Neural crest cell (in vitro differentiated cells): ENCODE measurements around the gene C2orf42. TPM values are rescaled to one million over a fixed set of nuclear protein-coding genes. Genes with fewer than 3 reads are reported as not detected.
"Not testable (repeated sequence)": the region's sequence is repeated elsewhere in the genome, so short reads cannot be mapped to it uniquely, and the experiment has no call there.

Experiments
- DNase-seq: peaks from one replicate; pipeline ENCODE4 v3.0.0; 2021; ENCODE audit warnings: low read depth, mixed read lengths, low spot score
- H3K27ac Mint-ChIP-seq: one replicate; pipeline ENCODE4 v1.8.0; 2021; ENCODE audit warnings: mild to moderate bottlenecking, mixed read lengths; ENCODE audit not compliant: unreplicated experiment
- H3K27me3 Mint-ChIP-seq: 2 replicates; pipeline ENCODE4 v1.8.0; 2021; ENCODE audit warnings: low read depth, mild to moderate bottlenecking, mixed read lengths
- H3K36me3 Mint-ChIP-seq: 2 replicates; pipeline ENCODE4 v1.8.0; 2021; ENCODE audit warnings: low read depth, mild to moderate bottlenecking, mixed read lengths
- H3K4me1 Mint-ChIP-seq: 2 replicates; pipeline ENCODE4 v1.8.0; 2021; ENCODE audit warnings: mixed read lengths
- H3K4me3 Mint-ChIP-seq: one replicate; pipeline ENCODE4 v1.8.0; 2021; ENCODE audit warnings: mild to moderate bottlenecking, mixed read lengths
- H3K9me3 Mint-ChIP-seq: 2 replicates; pipeline ENCODE4 v1.8.0; 2021; ENCODE audit warnings: mixed read lengths
- CTCF ChIP-seq: fragments of 200-600 bp; sonication (generic); conservative IDR thresholded peaks from 2 replicates; pipeline ENCODE4 v1.5.0; 2021; ENCODE audit warnings: antibody characterized with exemption, mild to moderate bottlenecking
- total RNA-seq: library from RNA; stranded (reverse); gene quantifications from 2 replicates; pipeline ENCODE4 v1.2.1, GENCODE V29; 2021

The C2orf42 gene
- total RNA-seq, 1 donor from 2014 or later = 19.5 TPM

GRCh38 chr2:70132244-70133126 lies 58.3 kb downstream of the C2orf42 start:
- Mint-ChIP-seq H3K27ac (peak overlapping the region; percentile 83), H3K4me1 (peaks cover 25% of the 10 kb centered on the region), H3K36me3 (no peaks in the 10 kb centered on the region), H3K9me3 (no peaks in the 10 kb centered on the region), H3K27me3 (no peaks in the 10 kb centered on the region), H3K4me3 (no peak overlapping the region)
- TF ChIP-seq CTCF = no peak
- no peak for DNase-seq

- not testable (repeated sequence) for DNase-seq, H3K4me3 Mint-ChIP-seq, H3K27ac Mint-ChIP-seq, H3K9me3 Mint-ChIP-seq, H3K36me3 Mint-ChIP-seq, H3K27me3 Mint-ChIP-seq
- H3K4me1 Mint-ChIP-seq = peaks cover 24% of the 10 kb centered on the region
Measured at GRCh38 chr2:70131344-70132143, 59.3 kb downstream of the C2orf42 start.

DNA sequence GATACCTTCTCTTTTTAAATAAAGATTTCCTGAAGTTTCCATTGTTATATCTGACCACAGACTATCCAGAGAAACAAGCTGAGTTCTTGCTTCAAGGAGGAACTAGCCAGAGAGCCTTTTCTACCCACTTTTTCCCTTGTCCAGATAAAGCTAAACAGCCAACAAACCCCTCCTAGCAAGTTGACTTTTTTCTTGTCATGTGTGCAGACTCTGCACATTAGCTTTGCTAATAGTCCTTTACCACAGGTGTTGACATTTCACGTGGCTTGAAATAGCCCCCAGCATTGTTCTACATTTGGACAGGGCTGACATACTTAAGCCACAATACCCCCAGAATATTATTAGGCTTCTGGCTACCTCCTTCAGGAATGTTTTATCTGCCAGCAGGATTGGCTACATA lies 62.8 kb downstream of the C2orf42 start:
- no peak for DNase-seq
- no peaks in the 10 kb centered on the region for H3K36me3 Mint-ChIP-seq
- peaks cover 2% of the 10 kb centered on the region for H3K27me3 Mint-ChIP-seq
- no peaks in the 10 kb centered on the region for H3K9me3 Mint-ChIP-seq
- H3K4me3 Mint-ChIP-seq = peak overlapping the region; percentile 31
- H3K4me1 Mint-ChIP-seq = peaks cover 46% of the 10 kb centered on the region
- TF ChIP-seq CTCF = no peak
- no peak overlapping the region for H3K27ac Mint-ChIP-seq

DNA sequence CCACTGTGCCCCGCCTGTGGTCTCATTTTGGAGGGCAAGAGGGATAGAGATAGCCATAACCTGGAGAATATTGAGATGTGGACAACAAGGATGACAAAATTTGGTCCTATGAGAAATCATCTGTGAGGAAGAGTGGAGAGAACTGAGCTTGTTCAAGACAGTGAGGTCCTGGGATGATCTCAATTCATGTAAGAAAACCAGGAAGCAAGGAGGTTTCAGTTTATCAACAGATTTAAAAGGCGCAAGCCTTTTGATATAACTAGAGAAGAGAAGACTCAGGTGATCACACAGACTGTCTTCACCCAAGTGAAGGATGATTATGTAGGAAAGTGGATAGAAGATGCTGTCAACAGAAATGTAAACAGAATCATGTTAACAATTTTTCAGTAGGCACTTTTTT lies 64.4 kb downstream of the C2orf42 start:
- no peaks in the 10 kb centered on the region for H3K9me3 Mint-ChIP-seq
- no peak overlapping the region for H3K27ac Mint-ChIP-seq
- peaks cover 2% of the 10 kb centered on the region for H3K27me3 Mint-ChIP-seq
- no peak for TF ChIP-seq CTCF
- DNase-seq = no peak
- peak overlapping the region; percentile 93 for H3K4me3 Mint-ChIP-seq
- peaks cover 41% of the 10 kb centered on the region for H3K4me1 Mint-ChIP-seq
- H3K36me3 Mint-ChIP-seq = no peaks in the 10 kb centered on the region

DNA sequence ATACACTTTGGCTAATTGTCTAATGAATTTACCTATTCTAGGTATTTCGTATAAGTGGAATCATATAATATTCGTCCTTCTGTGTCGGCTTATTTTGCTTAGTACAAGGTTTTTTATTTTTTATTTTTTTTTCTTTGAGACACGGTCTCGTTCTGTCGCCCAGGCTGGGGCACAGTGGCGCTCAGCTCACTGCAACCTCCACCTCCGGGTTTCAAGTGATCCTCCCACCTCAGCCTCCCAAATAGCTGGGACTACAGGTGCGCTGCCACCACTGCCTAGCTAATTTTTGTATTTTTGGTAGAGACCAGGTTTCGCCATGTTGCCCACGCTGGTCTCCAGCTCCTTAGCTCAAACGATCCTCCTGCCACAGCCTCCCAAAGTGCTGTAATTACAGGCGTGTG lies 65.3 kb downstream of the C2orf42 start:
- no peak for DNase-seq

More for the DNA sequence above, 65.3 kb downstream of the C2orf42 start:
- TF ChIP-seq CTCF = no peak
- H3K27ac Mint-ChIP-seq = peak overlapping the region; percentile 100
- peak overlapping the region; percentile 93 for H3K4me3 Mint-ChIP-seq
- H3K27me3 Mint-ChIP-seq = peaks cover 2% of the 10 kb centered on the region
- peaks cover 45% of the 10 kb centered on the region for H3K4me1 Mint-ChIP-seq
- no peaks in the 10 kb centered on the region for H3K36me3 Mint-ChIP-seq
- H3K9me3 Mint-ChIP-seq = no peaks in the 10 kb centered on the region
